K562 (cell line): ENCODE measurements around the gene GP1BA. TPM values are rescaled to one million over a fixed set of nuclear protein-coding genes. Genes with fewer than 3 reads are reported as not detected.

Experiments used
- ATAC-seq: fragments of 200-7000 bp; cut with Tn5 transposase; 3 replicates; pipeline ENCODE4 v1.9.1; 2020; ENCODE audit warnings: moderate library complexity
- BruUV-seq: library from RNA; stranded (reverse); fragments of 400-500 nt; replicated peaks from 2 replicates; lab custom pipeline; 2021; lab: Mats Ljungman, UMichigan
- CTCF ChIA-PET: fragments of 300-600 bp; formaldehyde crosslinking; extraction: SDS; loops from one replicate; lab custom pipeline; 2021; ENCODE audit warnings: low intra/inter-chr PET ratio; lab: Yijun Ruan, JAX
- POLR2A ChIA-PET: fragments of 300-600, 350-650 bp; sonication (Branson Sonifier 250); formaldehyde crosslinking; extraction: SDS; loops from one replicate; lab custom pipeline; 2021; ENCODE audit warnings: antibody characterized with exemption, inconsistent platforms; lab: Yijun Ruan, JAX
- DNase-seq, 4 experiments: peaks; one replicate each; pipeline versions ENCODE4 v3.0.0 to v3.0.0-alpha.2; 2011 to 2018; ENCODE audit warnings: low spot score in 3 of 4, mixed read lengths in 3 of 4; ENCODE audit errors: extremely low read depth in 1 of 4
- FAIRE-seq: peaks from 2 replicates; lab custom pipeline; 2011; peaks lifted over from hg19 to GRCh38; lab: Jason Lieb, UNC
- H2AFZ ChIP-seq: 2 replicates; pipeline ENCODE4 v1.6.0; 2011; ENCODE audit warnings: low read depth, low read length, control low read depth, inconsistent platforms
- H3K27ac ChIP-seq: fragments of 200-600 bp; 3 replicates; pipeline ENCODE4 v1.8.0; 2011; ENCODE audit warnings: low read depth, mild to moderate bottlenecking, control low read depth, inconsistent platforms, low read length, moderate library complexity, mixed read lengths; ENCODE audit errors: extremely low read depth
- H3K27me3 ChIP-seq, 2 experiments: fragments of 300-600 bp in 1 of 2; 2 replicates in 1 of 2; 3 replicates in 1 of 2; pipeline versions ENCODE4 v1.6.0 to v1.8.0; 2011; ENCODE audit warnings: inconsistent platforms in 2 of 2, low read length in 2 of 2, mild to moderate bottlenecking in 1 of 2, mixed read lengths in 1 of 2, moderate library complexity in 1 of 2; ENCODE audit not compliant: control insufficient read depth in 2 of 2, insufficient read depth in 2 of 2
- H3K36me3 ChIP-seq: fragments of 300-600 bp; 3 replicates; pipeline ENCODE4 v1.8.0; 2011; ENCODE audit warnings: mild to moderate bottlenecking, low read length, inconsistent platforms; ENCODE audit not compliant: control insufficient read depth, insufficient read depth
- H3K4me1 ChIP-seq, 2 experiments: fragments of 200-600 bp in 1 of 2; replicated peaks in 1 of 2; 2 replicates in 1 of 2; 3 replicates in 1 of 2; pipeline versions ENCODE4 v1.5.1 to v1.8.0; 2011; ENCODE audit warnings: inconsistent platforms in 2 of 2, low read length in 2 of 2, mild to moderate bottlenecking in 1 of 2, mixed read lengths in 1 of 2, moderate library complexity in 1 of 2; ENCODE audit not compliant: control insufficient read depth in 2 of 2, insufficient read depth in 2 of 2
- H3K4me2 ChIP-seq: 2 replicates; pipeline ENCODE4 v1.6.1; 2011; ENCODE audit warnings: low read length, control low read depth, inconsistent platforms, mixed read lengths; ENCODE audit not compliant: insufficient read depth
- H3K4me3 ChIP-seq: fragments of 200-600 bp; sonication (generic), shearing (Covaris generic); 2 replicates; pipeline ENCODE4 v1.5.1; 2016; ENCODE audit warnings: control low read depth, inconsistent platforms
- H3K79me2 ChIP-seq: fragments of 200-600 bp; 3 replicates; pipeline ENCODE4 v1.8.0; 2011; ENCODE audit warnings: low read length, inconsistent platforms; ENCODE audit not compliant: control insufficient read depth, insufficient read depth
- H3K9ac ChIP-seq, 2 experiments: 2 replicates each; pipeline versions ENCODE4 v1.6.0 to v1.6.1; 2011; ENCODE audit warnings: low read depth in 2 of 2, low read length in 2 of 2, control low read depth in 1 of 2, inconsistent platforms in 1 of 2, mild to moderate bottlenecking in 1 of 2, mixed read lengths in 1 of 2; ENCODE audit not compliant: insufficient read depth in 1 of 2
- H3K9me1 ChIP-seq: one replicate; pipeline ENCODE4 v1.6.0; 2011; ENCODE audit warnings: inconsistent platforms, mild to moderate bottlenecking, low read length, moderate library complexity; ENCODE audit not compliant: control insufficient read depth, insufficient read depth
- H3K9me3 ChIP-seq: replicated peaks from 2 replicates; pipeline ENCODE4 v1.5.1; 2011; ENCODE audit warnings: low read depth, low read length, inconsistent platforms; ENCODE audit not compliant: control insufficient read depth, insufficient read depth
- H4K20me1 ChIP-seq: replicated peaks from 2 replicates; pipeline ENCODE4 v1.6.1; 2011; ENCODE audit warnings: low read length, inconsistent platforms, mixed read lengths; ENCODE audit not compliant: control insufficient read depth, insufficient read depth
- HMGN3 ChIP-seq: IDR thresholded peaks from 2 replicates; pipeline ENCODE4 v1.6.1; 2011; ENCODE audit warnings: borderline replicate concordance, low read depth, mild to moderate bottlenecking, mixed read lengths, low read length; ENCODE audit not compliant: insufficient read length; ENCODE audit errors: extremely low read depth
- SFPQ ChIP-seq: fragments of 200-400 bp; formaldehyde crosslinking; IDR thresholded peaks from 2 replicates; pipeline ENCODE4 v1.6.1; 2017; ENCODE audit warnings: mild to moderate bottlenecking, low read depth, low read length, moderate library complexity
- ZNF280A ChIP-seq: fragments of 450-650 bp; IDR thresholded peaks from 2 replicates; pipeline ENCODE4 v1.6.1; 2018; ENCODE audit warnings: mild to moderate bottlenecking, low read depth; ENCODE audit not compliant: partially characterized antibody
- ZNF699 ChIP-seq: fragments of 250-450 bp; sonication (Bioruptor Pico); IDR thresholded peaks from 2 replicates; pipeline ENCODE4 v1.8.0; 2021; ENCODE audit warnings: mild to moderate bottlenecking, moderate library complexity; ENCODE audit not compliant: insufficient replicate concordance
- in situ Hi-C: fragments of 300-500 bp; cut with MboI; formaldehyde crosslinking; loops from 4 replicates; pipeline ENCODE4 v1.15.0; 2018; ENCODE audit warnings: inconsistent platforms, mixed read lengths
- intact Hi-C: fragments of 100-400 bp; cut with micrococcal nuclease; formaldehyde crosslinking; loops from 2 replicates; pipeline ENCODE4 v1.14.2; 2022
- polyA plus RNA-seq, 8 experiments: library from polyadenylated mRNA; depleted of rRNA in 4 of 8; stranded (reverse) in 5 of 8; unstranded in 3 of 8; fragments of >200 nt; fragmentation: Nextera tagmentation in 2 of 8; fragmentation: Illumina TruSeq in 1 of 8; extraction: Ambion mirVana in 2 of 8; extraction: Trizol in 1 of 8; gene quantifications; 2 replicates each; pipeline versions ENCODE4 v1.2.1 to v1.2.3, GENCODE V29; 2011 to 2014; ENCODE audit warnings: inconsistent platforms in 1 of 8, missing spikeins in 1 of 8
- total RNA-seq, 7 experiments: library from RNA; depleted of rRNA in 6 of 7; stranded (reverse); fragments of >200 nt in 6 of 7; fragmentation: Illumina TruSeq in 2 of 7; extraction: Trizol in 2 of 7; gene quantifications; 2 replicates each; pipeline versions ENCODE4 v1.2.1 to v1.2.3, GENCODE V29; 2011 to 2021; ENCODE audit warnings: low replicate concordance in 1 of 7

The GP1BA gene
- total and polyA plus RNA-seq, 9 of the 15 experiments (the other 6 are each of a cell fraction or from before 2014, with no cell fraction given), result 0.01 TPM; not detected in 8

DNA sequence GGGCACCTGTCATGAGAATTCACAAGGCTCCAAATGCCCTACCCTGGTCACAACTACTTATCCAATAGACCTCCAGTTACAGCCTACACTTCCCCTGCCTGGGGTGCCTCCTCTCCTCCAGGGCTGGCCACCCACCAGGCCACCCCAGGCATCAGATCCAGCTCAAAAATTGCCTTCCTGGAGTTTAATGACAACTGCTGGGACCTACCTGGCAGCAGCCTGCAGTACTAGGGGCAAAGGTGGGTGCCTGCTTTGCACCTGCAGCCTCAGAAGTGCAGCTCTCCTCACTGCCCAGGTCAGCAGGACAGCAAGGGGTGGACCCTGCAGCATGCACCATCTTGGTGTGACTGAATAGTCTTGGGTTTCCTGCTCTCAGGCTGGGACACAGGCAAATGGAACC is 3.6 kb downstream of the GP1BA start:
- Histone ChIP-seq H3K36me3 (peaks cover 26% of the 10 kb centered on the region), H3K9me1 (no peaks in the 10 kb centered on the region), H3K4me3 (no peak overlapping the region), H3K4me2 (no peak overlapping the region), H3K4me1 (peaks cover 10 to 32% of the 10 kb centered on the region in 2 experiments; a peak in 4 of 5 replicates), H3K9ac (no peak overlapping the region), H3K9me3 (no peaks in the 10 kb centered on the region), H4K20me1 (no peaks in the 10 kb centered on the region), H3K27ac (no peak overlapping the region), H3K27me3 (no peaks in the 10 kb centered on the region), H3K79me2 (peaks cover 22% of the 10 kb centered on the region), H2AFZ (no peak overlapping the region)
- TF ChIP-seq SFPQ (no peak), ZNF699 (CRISPR knock-in tag) (no peak), HMGN3 (no peak), ZNF280A (no peak)
- intact Hi-C loops (no loop called here), in situ Hi-C loops (no loop called here)
- no peak for ATAC-seq
- ChIA-PET POLR2A (interaction anchor here (0.6 to 2.1 kb wide), 3 partner anchors 10 to 52 kb away, joined by 3 to 7 read pairs (median 5); partner anchors contain the start of gene CAMTA2), CTCF (no interaction called here)
- DNase-seq, result no peak
- no TSS peak for BruUV-seq
- FAIRE-seq, result no peak
